OCI-LY7 (cell line): ENCODE results near the gene AGFG1. TPM values are rescaled to one million over a fixed set of nuclear protein-coding genes. Genes with fewer than 3 reads are reported as not detected.

Source experiments
- BruUV-seq: library from RNA; stranded (reverse); fragments of 400-500 nt; replicated peaks from 2 replicates; lab custom pipeline; 2021; lab: Mats Ljungman, UMichigan
- CTCF ChIA-PET: fragments of 300-600 bp; sonication (Branson Sonifier 250); formaldehyde crosslinking; loops from one replicate; lab custom pipeline; 2022; ENCODE audit warnings: antibody characterized with exemption; ENCODE audit not compliant: unreplicated experiment; lab: Charles Lee
- POLR2A ChIA-PET: fragments of 300-600 bp; sonication (Branson Sonifier 250); formaldehyde crosslinking; loops from one replicate; lab custom pipeline; 2022; ENCODE audit warnings: antibody characterized with exemption; lab: Charles Lee
- DNase-seq: peaks from one replicate; pipeline ENCODE4 v3.0.0-alpha.2; 2015; ENCODE audit warnings: low spot score
- H2AFZ ChIP-seq: fragments of 200-600 bp; sonication (generic), shearing (Covaris generic); 2 replicates; pipeline ENCODE4 v1.6.1; 2014; ENCODE audit warnings: mild to moderate bottlenecking, antibody characterized with exemption, low read length, moderate library complexity
- H3K27ac ChIP-seq: fragments of 200-600 bp; sonication (generic); 2 replicates; pipeline ENCODE4 v1.5.1; 2014; ENCODE audit warnings: mixed run types, low read depth, mild to moderate bottlenecking, moderate library complexity, low read length, inconsistent platforms; ENCODE audit not compliant: poor library complexity, severe bottlenecking
- H3K36me3 ChIP-seq: fragments of 200-600 bp; sonication (generic); 2 replicates; pipeline ENCODE4 v1.6.1; 2014; ENCODE audit warnings: mild to moderate bottlenecking, antibody characterized with exemption, low read length, moderate library complexity, mixed read lengths; ENCODE audit not compliant: insufficient read depth
- H3K4me1 ChIP-seq: fragments of 200-600 bp; sonication (generic); 2 replicates; pipeline ENCODE4 v1.5.1; 2014; ENCODE audit warnings: mild to moderate bottlenecking, low read length; ENCODE audit not compliant: insufficient read depth, poor library complexity, severe bottlenecking
- H3K4me2 ChIP-seq: fragments of 200-600 bp; sonication (generic); 2 replicates; pipeline ENCODE4 v1.6.1; 2014; ENCODE audit warnings: mild to moderate bottlenecking, low read length
- H3K4me3 ChIP-seq: fragments of 200-600 bp; sonication (generic); 2 replicates; pipeline ENCODE4 v1.5.1; 2014; ENCODE audit warnings: mild to moderate bottlenecking, low read depth, low read length; ENCODE audit not compliant: poor library complexity, severe bottlenecking
- H3K79me2 ChIP-seq: fragments of 200-600 bp; sonication (generic); 2 replicates; pipeline ENCODE4 v1.6.1; 2016; ENCODE audit warnings: low read depth, mild to moderate bottlenecking, low read length, moderate library complexity, mixed read lengths; ENCODE audit not compliant: insufficient read depth
- H3K9me2 ChIP-seq: fragments of 200-600 bp; sonication (generic); 2 replicates; pipeline ENCODE4 v1.6.1; 2016; ENCODE audit warnings: mild to moderate bottlenecking, low read length, mixed read lengths; ENCODE audit not compliant: insufficient read depth
- H3K9me3 ChIP-seq: fragments of 200-600 bp; sonication (generic); 2 replicates; pipeline ENCODE4 v1.6.1; 2014; ENCODE audit warnings: mild to moderate bottlenecking, mixed run types, low read length, mixed read lengths
- H4K20me1 ChIP-seq: fragments of 200-600 bp; sonication (generic); 2 replicates; pipeline ENCODE4 v1.6.1; 2014; ENCODE audit warnings: mild to moderate bottlenecking, antibody characterized with exemption, low read length, moderate library complexity, mixed read lengths; ENCODE audit not compliant: insufficient read depth
- EZH2phosphoT487 ChIP-seq: fragments of 200-600 bp; sonication (generic); IDR thresholded peaks from 2 replicates; pipeline ENCODE4 v1.6.1; 2018; ENCODE audit warnings: low read depth, borderline replicate concordance, mild to moderate bottlenecking, mixed run types, antibody characterized with exemption, low read length, moderate library complexity, mixed read lengths
- intact Hi-C: fragments of 100-400 bp; cut with micrococcal nuclease; formaldehyde crosslinking; loops from one replicate; pipeline ENCODE4 v1.10.0; 2022; ENCODE audit not compliant: unreplicated experiment
- total RNA-seq, 2 experiments: library from RNA; depleted of rRNA in 1 of 2; stranded (reverse); fragments of >200 nt in 1 of 2; shearing (Covaris generic) in 1 of 2; gene quantifications; 2 replicates each; pipeline ENCODE4 v1.2.3, GENCODE V29; 2014 to 2022
- TF ChIP-seq, protein P1 (sequence below): fragments of 200-600 bp; sonication (generic); conservative IDR thresholded peaks from 2 replicates; pipeline ENCODE4 v1.5.1; 2014; ENCODE audit warnings: mild to moderate bottlenecking, antibody characterized with exemption, low read length, moderate library complexity, mixed read lengths

AGFG1 gene
- total RNA-seq, 2 experiments from 2014 or later: 37.6 to 65.4 TPM

GRCh38 chr2:227482638-227483340 lies 10.8 kb downstream of the AGFG1 start:
- no TSS peak for BruUV-seq
- Histone ChIP-seq H3K9me3 (peaks cover 17% of the 10 kb centered on the region), H3K79me2 (peaks cover 100% of the 10 kb centered on the region), H3K9me2 (no peaks in the 10 kb centered on the region), H3K36me3 (peaks cover 19% of the 10 kb centered on the region), H3K4me3 (no peak overlapping the region), H3K4me2 (peak overlapping the region; percentile 51), H4K20me1 (peaks cover 41% of the 10 kb centered on the region), H3K27ac (peak overlapping the region; percentile 25), H3K4me1 (peaks cover 39% of the 10 kb centered on the region), H2AFZ (no peak overlapping the region)
- intact Hi-C loops: loop anchor here (5.0 kb wide), 2 partner anchors 75 to 170 kb away; no protein-coding TSS in a partner anchor
- ChIA-PET POLR2A (interaction anchor here (0.5 to 1.5 kb wide), 4 partner anchors 9 to 709 kb away, joined by 3 to 7 read pairs (median 4); no protein-coding TSS in a partner anchor), CTCF (no interaction called here)
- TF ChIP-seq EZH2phosphoT487: no peak
- TF ChIP-seq, protein P1, sequence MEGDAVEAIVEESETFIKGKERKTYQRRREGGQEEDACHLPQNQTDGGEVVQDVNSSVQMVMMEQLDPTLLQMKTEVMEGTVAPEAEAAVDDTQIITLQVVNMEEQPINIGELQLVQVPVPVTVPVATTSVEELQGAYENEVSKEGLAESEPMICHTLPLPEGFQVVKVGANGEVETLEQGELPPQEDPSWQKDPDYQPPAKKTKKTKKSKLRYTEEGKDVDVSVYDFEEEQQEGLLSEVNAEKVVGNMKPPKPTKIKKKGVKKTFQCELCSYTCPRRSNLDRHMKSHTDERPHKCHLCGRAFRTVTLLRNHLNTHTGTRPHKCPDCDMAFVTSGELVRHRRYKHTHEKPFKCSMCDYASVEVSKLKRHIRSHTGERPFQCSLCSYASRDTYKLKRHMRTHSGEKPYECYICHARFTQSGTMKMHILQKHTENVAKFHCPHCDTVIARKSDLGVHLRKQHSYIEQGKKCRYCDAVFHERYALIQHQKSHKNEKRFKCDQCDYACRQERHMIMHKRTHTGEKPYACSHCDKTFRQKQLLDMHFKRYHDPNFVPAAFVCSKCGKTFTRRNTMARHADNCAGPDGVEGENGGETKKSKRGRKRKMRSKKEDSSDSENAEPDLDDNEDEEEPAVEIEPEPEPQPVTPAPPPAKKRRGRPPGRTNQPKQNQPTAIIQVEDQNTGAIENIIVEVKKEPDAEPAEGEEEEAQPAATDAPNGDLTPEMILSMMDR: no peak
- DNase-seq: peak; percentile 43

- peaks cover 27% of the 10 kb centered on the region for H4K20me1 ChIP-seq
- DNase-seq: no peak
- no TSS peak for BruUV-seq
- H3K36me3 ChIP-seq: peaks cover 20% of the 10 kb centered on the region
- intact Hi-C loops: no loop called here
- H3K4me3 ChIP-seq: no peak overlapping the region
- peaks cover 100% of the 10 kb centered on the region for H3K79me2 ChIP-seq
- H3K9me2 ChIP-seq: no peaks in the 10 kb centered on the region
- peaks cover 24% of the 10 kb centered on the region for H3K4me1 ChIP-seq
- H3K4me2 ChIP-seq: no peak overlapping the region
- TF ChIP-seq, protein P1: no peak
- no peak for TF ChIP-seq EZH2phosphoT487
- no peak overlapping the region for H2AFZ ChIP-seq
- CTCF ChIA-PET: interaction anchor here (0.6 kb wide), 1 partner anchor 87 kb away, joined by 3 read pairs; no protein-coding TSS in a partner anchor
- no peak overlapping the region for H3K27ac ChIP-seq
- POLR2A ChIA-PET: interaction anchor here (0.7 to 1.5 kb wide), 7 partner anchors 9 to 27 kb away, joined by 3 to 6 read pairs (median 3); no protein-coding TSS in a partner anchor
- H3K9me3 ChIP-seq: peaks cover 17% of the 10 kb centered on the region
Measured at GRCh38 chr2:227485429-227485828, 13.5 kb downstream of the AGFG1 start.

GRCh38 chr2:227486688-227487087 lies 14.7 kb downstream of the AGFG1 start:
- H3K9me2 ChIP-seq: no peaks in the 10 kb centered on the region
- ChIA-PET POLR2A (no interaction called here), CTCF (no interaction called here)
- peaks cover 100% of the 10 kb centered on the region for H3K79me2 ChIP-seq
- BruUV-seq: no TSS peak
- peaks cover 15% of the 10 kb centered on the region for H4K20me1 ChIP-seq
- H3K9me3 ChIP-seq: peaks cover 17% of the 10 kb centered on the region
- H3K27ac ChIP-seq: no peak overlapping the region
- H2AFZ ChIP-seq: no peak overlapping the region
- H3K36me3 ChIP-seq: peaks cover 17% of the 10 kb centered on the region
- H3K4me3 ChIP-seq: no peak overlapping the region
- H3K4me2 ChIP-seq: no peak overlapping the region
- no peak for TF ChIP-seq EZH2phosphoT487
- TF ChIP-seq, protein P1: no peak
- intact Hi-C loops: no loop called here
- peaks cover 16% of the 10 kb centered on the region for H3K4me1 ChIP-seq
- DNase-seq: no peak
